Vagina (tissue), 2 donors: ENCODE measurements around the gene ARHGEF17. TPM values are rescaled to one million over a fixed set of nuclear protein-coding genes. Genes with fewer than 3 reads are reported as not detected.

Source experiments
- DNase-seq, 2 donors: peaks; one replicate each; pipeline ENCODE4 v3.0.0-alpha.2; 2017; ENCODE audit errors: extremely low spot score in 2 of 2
- H3K27ac ChIP-seq: fragments of 200-600 bp; sonication (generic); one replicate; pipeline ENCODE4 v1.5.1; 2019
- H3K27me3 ChIP-seq: fragments of 200-600 bp; sonication (generic); one replicate; pipeline ENCODE4 v1.5.1; 2019
- H3K36me3 ChIP-seq, 2 donors: fragments of 200-600 bp; sonication (generic); one replicate each; pipeline ENCODE4 v1.5.1; 2017 to 2019
- H3K4me1 ChIP-seq: fragments of 200-600 bp; sonication (generic); one replicate; pipeline ENCODE4 v1.5.1; 2019
- H3K4me3 ChIP-seq, 2 donors: fragments of 200-600 bp; sonication (generic); 1 replicate in 1 of 2; 2 replicates in 1 of 2; pipeline ENCODE4 v1.5.1; 2016 to 2019
- H3K9me3 ChIP-seq: fragments of 200-600 bp; sonication (generic); one replicate; pipeline ENCODE4 v1.5.1; 2019
- POLR2A ChIP-seq, 2 donors: fragments of 450-650 bp; IDR thresholded peaks; one replicate each; pipeline ENCODE4 v1.6.1; 2017; ENCODE audit warnings: antibody characterized with exemption in 2 of 2, mild to moderate bottlenecking in 2 of 2, moderate library complexity in 2 of 2
- POLR2AphosphoS5 ChIP-seq, 2 donors: sonication (generic); formaldehyde crosslinking; IDR thresholded peaks; one replicate each; pipeline ENCODE4 v1.9.0; 2017; ENCODE audit warnings: antibody characterized with exemption in 2 of 2, mild to moderate bottlenecking in 2 of 2, low read depth in 1 of 2; ENCODE audit not compliant: insufficient read depth in 1 of 2
- intact Hi-C: fragments of 100-400 bp; cut with DNase I; formaldehyde crosslinking; loops from one replicate; pipeline ENCODE4 v1.15.1; 2023
- total RNA-seq: library from RNA; depleted of rRNA; stranded (reverse); fragments of >200 nt; gene quantifications from one replicate; pipeline ENCODE4 v1.2.3, GENCODE V29; 2016
- TF ChIP-seq, protein P1 (sequence below), 3 experiments: fragments of 450-650 bp in 2 of 3; fragments of 200-600 bp in 1 of 3; sonication (generic) in 1 of 3; IDR thresholded peaks; one replicate each; pipeline ENCODE4 v1.5.1; 2017 to 2019; ENCODE audit warnings: antibody characterized with exemption in 3 of 3, mild to moderate bottlenecking in 2 of 3, moderate library complexity in 2 of 3

The ARHGEF17 gene
- total RNA-seq, 1 donor from 2014 or later, result 32.9 TPM

DNA sequence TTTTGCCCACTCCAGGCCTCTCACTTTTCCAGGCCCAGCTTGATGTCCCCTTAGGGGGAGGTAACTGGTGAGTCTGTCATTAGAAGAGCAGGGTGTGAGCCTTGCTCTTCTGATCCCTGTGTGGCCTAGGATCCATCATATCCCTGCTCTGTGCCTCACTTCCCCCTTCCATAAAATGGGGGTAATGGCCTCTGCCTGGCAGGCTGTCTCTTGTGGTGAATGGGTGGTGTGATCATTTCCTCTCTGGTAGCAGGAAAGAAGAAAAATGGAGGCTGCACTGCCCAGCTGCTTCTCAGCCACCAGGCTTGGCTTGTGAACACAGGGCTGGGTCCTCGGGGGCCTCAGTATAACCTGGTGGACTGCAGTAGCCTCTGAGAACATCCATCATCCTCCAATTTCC, 5.6 kb downstream of the ARHGEF17 start:
- Histone ChIP-seq H3K27me3 (no peaks in the 10 kb centered on the region), H3K9me3 (no peaks in the 10 kb centered on the region), H3K27ac (peak overlapping the region; percentile 98), H3K36me3 (no peaks in the 10 kb centered on the region), H3K4me3 (peak overlapping the region; percentile 84 to 85), H3K4me1 (peaks cover 92% of the 10 kb centered on the region)
- TF ChIP-seq, protein P1, sequence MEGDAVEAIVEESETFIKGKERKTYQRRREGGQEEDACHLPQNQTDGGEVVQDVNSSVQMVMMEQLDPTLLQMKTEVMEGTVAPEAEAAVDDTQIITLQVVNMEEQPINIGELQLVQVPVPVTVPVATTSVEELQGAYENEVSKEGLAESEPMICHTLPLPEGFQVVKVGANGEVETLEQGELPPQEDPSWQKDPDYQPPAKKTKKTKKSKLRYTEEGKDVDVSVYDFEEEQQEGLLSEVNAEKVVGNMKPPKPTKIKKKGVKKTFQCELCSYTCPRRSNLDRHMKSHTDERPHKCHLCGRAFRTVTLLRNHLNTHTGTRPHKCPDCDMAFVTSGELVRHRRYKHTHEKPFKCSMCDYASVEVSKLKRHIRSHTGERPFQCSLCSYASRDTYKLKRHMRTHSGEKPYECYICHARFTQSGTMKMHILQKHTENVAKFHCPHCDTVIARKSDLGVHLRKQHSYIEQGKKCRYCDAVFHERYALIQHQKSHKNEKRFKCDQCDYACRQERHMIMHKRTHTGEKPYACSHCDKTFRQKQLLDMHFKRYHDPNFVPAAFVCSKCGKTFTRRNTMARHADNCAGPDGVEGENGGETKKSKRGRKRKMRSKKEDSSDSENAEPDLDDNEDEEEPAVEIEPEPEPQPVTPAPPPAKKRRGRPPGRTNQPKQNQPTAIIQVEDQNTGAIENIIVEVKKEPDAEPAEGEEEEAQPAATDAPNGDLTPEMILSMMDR (IDR thresholded peaks at IDR 0.05), result no peak
- no peak for TF ChIP-seq POLR2AphosphoS5 (IDR thresholded peaks at IDR 0.05; ENCODE audit: insufficient read depth in 1 of 2, low read depth in 1 of 2)
- TF ChIP-seq POLR2A (IDR thresholded peaks at IDR 0.05), result no peak
- DNase-seq, result no peak
- intact Hi-C loops, result no loop called here

DNA sequence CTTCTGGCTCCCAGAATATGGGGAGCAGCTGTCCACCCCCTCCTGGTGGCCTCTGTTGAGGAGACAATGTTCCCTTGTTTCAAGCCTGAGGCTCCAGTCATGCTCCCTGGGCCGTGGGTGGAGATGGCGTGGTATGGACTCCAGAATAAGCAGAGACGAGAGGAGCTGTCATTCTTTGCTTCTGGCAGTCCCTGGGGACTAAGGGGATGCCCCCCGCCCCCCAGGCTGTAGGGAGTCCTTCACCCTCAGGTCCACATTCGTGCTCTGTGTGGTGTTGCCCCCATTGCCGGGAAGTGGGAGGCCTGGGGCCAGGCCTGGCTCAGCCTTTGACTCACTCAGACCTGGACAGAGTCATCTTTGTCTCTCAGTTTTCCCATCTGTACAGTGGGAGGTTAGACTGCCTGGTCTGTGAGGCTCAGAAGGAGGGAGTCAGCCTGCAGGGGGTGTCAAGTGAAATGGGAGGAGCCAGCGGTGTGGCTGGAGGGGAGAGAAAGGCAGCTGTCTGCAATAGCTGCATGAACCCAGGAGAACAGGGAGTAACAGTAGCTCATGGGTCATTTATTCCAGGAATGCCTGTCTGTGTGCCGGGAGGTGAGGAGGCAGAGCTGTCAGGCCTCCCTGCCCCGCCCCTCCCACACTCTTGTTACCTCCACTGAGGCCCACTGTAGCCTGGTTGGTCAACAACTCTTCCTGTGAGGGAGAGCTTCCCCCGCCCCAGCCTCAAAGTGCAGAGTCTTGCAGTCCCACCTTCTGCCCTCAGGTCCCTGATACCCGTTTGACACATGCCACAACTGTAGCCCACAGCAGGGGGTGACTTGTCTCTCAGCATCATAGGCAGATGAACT, 6.3 kb downstream of the ARHGEF17 start:
- Histone ChIP-seq H3K9me3 (no peaks in the 10 kb centered on the region), H3K36me3 (no peaks in the 10 kb centered on the region), H3K27me3 (no peaks in the 10 kb centered on the region), H3K4me1 (peaks cover 99% of the 10 kb centered on the region), H3K4me3 (peak overlapping the region; percentile 84 to 85), H3K27ac (peak overlapping the region; percentile 98)
- intact Hi-C loops, result no loop called here
- DNase-seq, result no peak
- TF ChIP-seq POLR2A (IDR thresholded peaks at IDR 0.05) (no peak), POLR2AphosphoS5 (IDR thresholded peaks at IDR 0.05; ENCODE audit: insufficient read depth in 1 of 2, low read depth in 1 of 2) (no peak)
- TF ChIP-seq, protein P1 (IDR thresholded peaks at IDR 0.05), result no peak

DNA sequence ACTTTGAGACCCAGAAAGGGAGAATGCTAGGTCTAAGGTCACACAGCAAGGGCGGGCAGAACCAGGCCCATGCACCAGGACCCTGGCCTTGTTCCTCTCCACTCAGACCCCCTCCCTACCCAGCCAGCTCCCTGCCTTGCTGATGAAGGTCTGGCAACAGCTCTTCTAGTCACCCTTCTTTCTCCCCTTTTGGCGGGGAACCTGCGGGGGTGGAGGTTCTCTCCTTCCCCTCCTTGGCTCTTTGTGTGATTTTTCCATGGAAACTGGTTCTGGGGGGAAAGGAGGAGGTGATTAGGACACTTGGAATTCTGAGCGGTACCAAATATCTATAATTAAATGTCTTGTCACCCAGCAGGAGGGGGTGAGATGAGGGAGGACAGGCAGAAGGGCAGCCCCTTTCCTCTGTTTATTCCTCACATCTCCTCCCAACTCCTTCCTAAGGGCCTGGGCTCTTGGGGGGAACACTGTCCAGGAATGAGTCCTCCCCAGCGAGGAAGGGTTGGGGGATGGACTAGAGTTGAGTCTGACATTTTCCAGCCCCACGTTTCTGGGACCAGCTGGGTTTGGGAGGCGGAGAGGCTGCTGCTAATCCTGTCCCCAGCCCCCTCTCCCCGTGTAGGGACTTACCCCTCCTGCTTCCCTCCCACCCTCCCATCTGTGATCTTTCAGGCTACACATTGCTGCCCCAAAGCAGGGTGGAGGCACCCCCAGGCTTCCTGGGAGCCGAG, 7.4 kb downstream of the ARHGEF17 start:
- H3K4me1 ChIP-seq, result peaks cover 98% of the 10 kb centered on the region
- no peak for TF ChIP-seq POLR2AphosphoS5 (IDR thresholded peaks at IDR 0.05; ENCODE audit: insufficient read depth in 1 of 2, low read depth in 1 of 2)
- no peak for TF ChIP-seq POLR2A (IDR thresholded peaks at IDR 0.05)
- TF ChIP-seq, protein P1 (IDR thresholded peaks at IDR 0.05), result no peak
- no peaks in the 10 kb centered on the region for H3K9me3 ChIP-seq
- no peaks in the 10 kb centered on the region for H3K36me3 ChIP-seq
- intact Hi-C loops, result no loop called here
- H3K27me3 ChIP-seq, result no peaks in the 10 kb centered on the region
- no peak for DNase-seq
- no peak overlapping the region for H3K4me3 ChIP-seq
- H3K27ac ChIP-seq, result peak overlapping the region; percentile 98

DNA sequence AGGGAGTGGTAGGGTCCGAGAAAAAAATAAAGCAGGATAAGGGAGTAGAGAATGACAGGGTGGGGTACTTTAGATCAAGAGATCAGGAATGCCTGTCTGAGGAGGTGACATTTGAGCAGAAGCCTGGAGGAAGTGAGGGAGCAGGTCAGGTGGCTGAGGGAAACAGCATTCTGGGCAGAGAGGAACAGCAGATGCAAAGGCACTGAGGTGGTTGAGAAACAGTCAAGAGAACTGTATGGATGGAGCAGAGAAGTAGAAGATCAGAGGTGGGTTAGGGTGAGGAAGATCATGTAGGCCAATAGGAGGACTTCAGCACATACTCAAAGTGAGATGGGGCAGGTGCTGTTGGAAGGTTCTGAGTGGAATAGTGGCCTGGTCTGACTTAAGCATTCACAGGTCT, 8.3 kb downstream of the ARHGEF17 start:
- Histone ChIP-seq H3K27me3 (no peaks in the 10 kb centered on the region), H3K9me3 (no peaks in the 10 kb centered on the region), H3K27ac (peak overlapping the region; percentile 98), H3K4me1 (peaks cover 98% of the 10 kb centered on the region), H3K36me3 (no peaks in the 10 kb centered on the region), H3K4me3 (no peak overlapping the region)
- intact Hi-C loops, result no loop called here
- no peak for DNase-seq
- TF ChIP-seq POLR2AphosphoS5 (IDR thresholded peaks at IDR 0.05; ENCODE audit: insufficient read depth in 1 of 2, low read depth in 1 of 2), result no peak
- TF ChIP-seq, protein P1 (IDR thresholded peaks at IDR 0.05), result no peak
- no peak for TF ChIP-seq POLR2A (IDR thresholded peaks at IDR 0.05)
